GM18907 (cell line): ENCODE data around the gene PCCA.

Experiments used
- ATAC-seq: cut with Tn5 transposase; IDR thresholded peaks from one replicate; pipeline ENCODE4 v1.9.1; 2021; ENCODE audit warnings: mild to moderate bottlenecking, moderate library complexity; ENCODE audit not compliant: unreplicated experiment

Gene PCCA

GRCh38 chr13:100534147-100534843, 445.4 kb downstream of the PCCA start:
- ATAC-seq, result no peak

GRCh38 chr13:100534911-100535310, 446.0 kb downstream of the PCCA start:
- no peak for ATAC-seq

GRCh38 chr13:100535426-100536135, 446.7 kb downstream of the PCCA start:
- ATAC-seq, result no peak

- no peak for ATAC-seq
Measured at GRCh38 chr13:100536643-100537180, 447.8 kb downstream of the PCCA start.

- no peak for ATAC-seq
Measured at GRCh38 chr13:100537486-100537885, 448.6 kb downstream of the PCCA start.

GRCh38 chr13:100537951-100538462, 449.1 kb downstream of the PCCA start:
- ATAC-seq, result no peak

- no peak for ATAC-seq
Measured at GRCh38 chr13:100540621-100541020, 451.7 kb downstream of the PCCA start.

GRCh38 chr13:100541897-100542825, 453.3 kb downstream of the PCCA start:
- no peak for ATAC-seq

- peak; percentile 90 for ATAC-seq
Measured at GRCh38 chr13:100542826-100543156, 453.9 kb downstream of the PCCA start.

GRCh38 chr13:100543872-100544602, 455.1 kb downstream of the PCCA start:
- ATAC-seq, result no peak

GRCh38 chr13:100544866-100545683, 456.2 kb downstream of the PCCA start:
- no peak for ATAC-seq

- ATAC-seq, result no peak
Measured at GRCh38 chr13:100545684-100546061, 456.8 kb downstream of the PCCA start.

GRCh38 chr13:100546713-100547405, 458.0 kb downstream of the PCCA start:
- no peak for ATAC-seq

GRCh38 chr13:100547791-100548201, 458.9 kb downstream of the PCCA start:
- ATAC-seq, result no peak

- ATAC-seq, result no peak
Measured at GRCh38 chr13:100549316-100549715, 460.4 kb downstream of the PCCA start.

GRCh38 chr13:100552755-100553154, 463.9 kb downstream of the PCCA start:
- ATAC-seq, result no peak

- no peak for ATAC-seq
Measured at GRCh38 chr13:100559886-100560285, 471.0 kb downstream of the PCCA start.

- ATAC-seq, result no peak
Measured at GRCh38 chr13:100560498-100561157, 471.7 kb downstream of the PCCA start.

GRCh38 chr13:100561158-100561499, 472.2 kb downstream of the PCCA start:
- no peak for ATAC-seq
